ENCODE data around the gene DNAH14. TPM values are rescaled to one million over a fixed set of nuclear protein-coding genes. Genes with fewer than 3 reads are reported as not detected.

The DNAH14 gene
- total and polyA plus RNA-seq, 2 of the 4 experiments (the other 2 are of a cell fraction), result 2.7 to 3.6 TPM

DNA sequence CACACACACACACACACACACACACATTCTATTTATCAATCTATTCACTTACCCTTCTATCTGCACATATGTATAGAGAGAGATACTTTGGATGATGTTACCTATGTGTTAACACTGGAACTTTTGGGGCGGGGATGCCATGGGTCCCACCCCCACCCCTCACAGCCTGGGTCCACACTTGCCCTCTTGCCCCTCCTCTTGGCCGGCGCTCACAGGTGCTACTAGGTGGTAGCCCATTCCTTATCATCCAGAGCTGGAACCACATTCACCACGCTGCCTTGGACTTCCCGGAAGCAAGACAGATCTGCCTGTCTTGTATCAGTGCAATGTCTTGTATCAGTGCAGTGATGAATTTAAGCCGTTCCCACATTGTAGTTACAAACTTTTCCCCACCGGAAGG is 413.2 kb downstream of the DNAH14 start:
- H3K14ac ChIP-seq (replicated peaks; ENCODE audit: low read depth, low read length), result no peak overlapping the region
- no peak overlapping the region for H2BK120ac ChIP-seq (ENCODE audit: low read depth, low read length)
- 80% methylated on average over 1 of the region's 7 CpGs; no CpG with 5 or more reads in 1 of the 2 experiments for WGBS, 2 experiments (ENCODE audit: extremely low coverage in 2 of 2, insufficient read length in 1 of 2)
- in situ Hi-C loops (cut with MboI; ENCODE audit: low sequenced_read_pairs) (no loop called here), intact Hi-C loops (cut with micrococcal nuclease) (no loop called here), dilution Hi-C loops (cut with HindIII; ENCODE audit: low sequenced_read_pairs, unreplicated experiment) (no loop called here)
- no peaks in the 10 kb centered on the region for H3K9me3 ChIP-seq (ENCODE audit: control insufficient read depth, insufficient read depth, low read length)
- H3K9me1 ChIP-seq (ENCODE audit: insufficient read depth, low read length), result no peaks in the 10 kb centered on the region; the same call in 1 of the 2 replicates
- ATAC-seq (ENCODE audit: low read depth) (no peak), DNase-seq (no peak)
- TF ChIP-seq CHD1 (IDR thresholded peaks at IDR 0.05; ENCODE audit: low read depth, low read length) (no peak), CEBPB (IDR thresholded peaks at IDR 0.05; ENCODE audit: low read depth, low read length) (no peak), SMC3 (IDR thresholded peaks at IDR 0.05; ENCODE audit: low read depth, low read length) (no peak), MXI1 (IDR thresholded peaks at IDR 0.05; ENCODE audit: borderline replicate concordance, low read depth, low read length) (no peak), MAFK (IDR thresholded peaks at IDR 0.05; ENCODE audit: low read depth, low read length) (no peak), POLR2A (IDR thresholded peaks at IDR 0.05; ENCODE audit: low read depth, low read length) (no peak), RCOR1 (IDR thresholded peaks at IDR 0.05; ENCODE audit: insufficient replicate concordance, low read length) (no peak), FOS (IDR thresholded peaks at IDR 0.05; ENCODE audit: low read depth, low read length) (no peak), NFE2L2 (IDR thresholded peaks at IDR 0.05; ENCODE audit: low read depth, low read length) (no peak), MAZ (IDR thresholded peaks at IDR 0.05; ENCODE audit: borderline replicate concordance, low read depth, low read length) (no peak), BHLHE40 (IDR thresholded peaks at IDR 0.05; ENCODE audit: low read depth, low read length) (no peak), RFX5 (IDR thresholded peaks at IDR 0.05; ENCODE audit: low read depth, low read length) (no peak)
- TF ChIP-seq, protein P1, sequence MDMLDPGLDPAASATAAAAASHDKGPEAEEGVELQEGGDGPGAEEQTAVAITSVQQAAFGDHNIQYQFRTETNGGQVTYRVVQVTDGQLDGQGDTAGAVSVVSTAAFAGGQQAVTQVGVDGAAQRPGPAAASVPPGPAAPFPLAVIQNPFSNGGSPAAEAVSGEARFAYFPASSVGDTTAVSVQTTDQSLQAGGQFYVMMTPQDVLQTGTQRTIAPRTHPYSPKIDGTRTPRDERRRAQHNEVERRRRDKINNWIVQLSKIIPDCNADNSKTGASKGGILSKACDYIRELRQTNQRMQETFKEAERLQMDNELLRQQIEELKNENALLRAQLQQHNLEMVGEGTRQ (IDR thresholded peaks at IDR 0.05; ENCODE audit: low read depth, low read length), result no peak
- TF ChIP-seq, protein P2, sequence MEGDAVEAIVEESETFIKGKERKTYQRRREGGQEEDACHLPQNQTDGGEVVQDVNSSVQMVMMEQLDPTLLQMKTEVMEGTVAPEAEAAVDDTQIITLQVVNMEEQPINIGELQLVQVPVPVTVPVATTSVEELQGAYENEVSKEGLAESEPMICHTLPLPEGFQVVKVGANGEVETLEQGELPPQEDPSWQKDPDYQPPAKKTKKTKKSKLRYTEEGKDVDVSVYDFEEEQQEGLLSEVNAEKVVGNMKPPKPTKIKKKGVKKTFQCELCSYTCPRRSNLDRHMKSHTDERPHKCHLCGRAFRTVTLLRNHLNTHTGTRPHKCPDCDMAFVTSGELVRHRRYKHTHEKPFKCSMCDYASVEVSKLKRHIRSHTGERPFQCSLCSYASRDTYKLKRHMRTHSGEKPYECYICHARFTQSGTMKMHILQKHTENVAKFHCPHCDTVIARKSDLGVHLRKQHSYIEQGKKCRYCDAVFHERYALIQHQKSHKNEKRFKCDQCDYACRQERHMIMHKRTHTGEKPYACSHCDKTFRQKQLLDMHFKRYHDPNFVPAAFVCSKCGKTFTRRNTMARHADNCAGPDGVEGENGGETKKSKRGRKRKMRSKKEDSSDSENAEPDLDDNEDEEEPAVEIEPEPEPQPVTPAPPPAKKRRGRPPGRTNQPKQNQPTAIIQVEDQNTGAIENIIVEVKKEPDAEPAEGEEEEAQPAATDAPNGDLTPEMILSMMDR (conservative IDR thresholded peaks at IDR 0.05; ENCODE audit: low read depth, low read length), result no peak
- TF ChIP-seq, protein P3, sequence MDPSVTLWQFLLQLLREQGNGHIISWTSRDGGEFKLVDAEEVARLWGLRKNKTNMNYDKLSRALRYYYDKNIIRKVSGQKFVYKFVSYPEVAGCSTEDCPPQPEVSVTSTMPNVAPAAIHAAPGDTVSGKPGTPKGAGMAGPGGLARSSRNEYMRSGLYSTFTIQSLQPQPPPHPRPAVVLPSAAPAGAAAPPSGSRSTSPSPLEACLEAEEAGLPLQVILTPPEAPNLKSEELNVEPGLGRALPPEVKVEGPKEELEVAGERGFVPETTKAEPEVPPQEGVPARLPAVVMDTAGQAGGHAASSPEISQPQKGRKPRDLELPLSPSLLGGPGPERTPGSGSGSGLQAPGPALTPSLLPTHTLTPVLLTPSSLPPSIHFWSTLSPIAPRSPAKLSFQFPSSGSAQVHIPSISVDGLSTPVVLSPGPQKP (IDR thresholded peaks at IDR 0.05; ENCODE audit: borderline replicate concordance, low read depth, low read length), result no peak
- no peak overlapping the region for H3K27ac ChIP-seq (ENCODE audit: insufficient read depth, low read length)
- CTCF ChIA-PET, result no interaction called here
- no peak overlapping the region for H4K91ac ChIP-seq (ENCODE audit: insufficient read depth, low read depth, low read length)
- H3K18ac ChIP-seq (ENCODE audit: low read depth, low read length), result no peak overlapping the region
- no peak overlapping the region for H4K5ac ChIP-seq (ENCODE audit: low read depth, low read length)
- H2AK9ac ChIP-seq (replicated peaks; ENCODE audit: low read depth, low read length, poor library complexity), result no peak overlapping the region
- POLR2A ChIA-PET (ENCODE audit: unreplicated experiment), result no interaction called here
- H2BK5ac ChIP-seq (ENCODE audit: low read depth, low read length, poor library complexity, severe bottlenecking), result no peak overlapping the region
- H3K9ac ChIP-seq (ENCODE audit: low read depth, low read length), result no peak overlapping the region
- H3K4me3 ChIP-seq (ENCODE audit: insufficient read depth, low read depth, low read length), result no peak overlapping the region
- H3K56ac ChIP-seq (ENCODE audit: extremely low read depth, insufficient read depth, low read length), result no peak overlapping the region
- no peaks in the 10 kb centered on the region for H4K20me1 ChIP-seq (ENCODE audit: insufficient read depth, low read length)
- no TSS peak for BruUV-seq (replicated peaks)
- no peak overlapping the region for H2BK20ac ChIP-seq (ENCODE audit: low read depth, low read length)
- no peak overlapping the region for H2BK15ac ChIP-seq (ENCODE audit: low read depth, low read length)
- no peak overlapping the region for H3K4ac ChIP-seq (ENCODE audit: low read depth, low read length)
- H4K8ac ChIP-seq (ENCODE audit: low read depth in 2 of 2, low read length in 2 of 2), result no peak overlapping the region
- H2AK5ac ChIP-seq (ENCODE audit: low read depth, low read length), result no peak overlapping the region
- no peak overlapping the region for H3K4me2 ChIP-seq (ENCODE audit: low read depth, low read length)
- no peak overlapping the region for H2AFZ ChIP-seq (replicated peaks; ENCODE audit: low read length, poor library complexity)
- no peaks in the 10 kb centered on the region for H3K4me1 ChIP-seq (ENCODE audit: control insufficient read depth, insufficient read depth, low read length)
- no peak overlapping the region for H3K23ac ChIP-seq (ENCODE audit: low read depth, low read length)
- no peaks in the 10 kb centered on the region for H3K36me3 ChIP-seq (ENCODE audit: control insufficient read depth, insufficient read depth, low read length)
- H3K27me3 ChIP-seq (ENCODE audit: control insufficient read depth, insufficient read depth, low read length), result no peaks in the 10 kb centered on the region
- H3K79me1 ChIP-seq (ENCODE audit: low read depth in 1 of 2, low read length in 2 of 2), result no peaks in the 10 kb centered on the region

Measured in IMR-90 (cell line).